Ascending aorta (tissue), 2 donors: ENCODE measurements around the gene ISL1. TPM values are rescaled to one million over a fixed set of nuclear protein-coding genes. Genes with fewer than 3 reads are reported as not detected.

ENCODE experiments used
- DNase-seq, 2 donors: peaks; one replicate each; pipeline ENCODE4 v3.0.0-alpha.2; 2019; ENCODE audit warnings: low spot score in 2 of 2
- H3K27ac ChIP-seq, 2 donors: fragments of 200-600 bp; sonication (generic); one replicate each; pipeline ENCODE4 v1.5.1; 2016 to 2017; ENCODE audit warnings: mild to moderate bottlenecking in 1 of 2
- H3K27me3 ChIP-seq: fragments of 200-600 bp; sonication (generic); one replicate; pipeline ENCODE4 v1.5.1; 2017
- H3K36me3 ChIP-seq, 2 donors: fragments of 200-600 bp; sonication (generic); one replicate each; pipeline ENCODE4 v1.5.1; 2016
- H3K4me1 ChIP-seq, 2 donors: fragments of 200-600 bp; sonication (generic); one replicate each; pipeline ENCODE4 v1.5.1; 2016 to 2017; ENCODE audit warnings: mild to moderate bottlenecking in 1 of 2
- H3K4me3 ChIP-seq, 2 donors: fragments of 200-600 bp; sonication (generic); one replicate each; pipeline ENCODE4 v1.5.1; 2016 to 2017; ENCODE audit warnings: mild to moderate bottlenecking in 1 of 2
- H3K9me3 ChIP-seq, 2 donors: fragments of 200-600 bp; sonication (generic); one replicate each; pipeline ENCODE4 v1.5.1; 2016
- CTCF ChIP-seq, 3 experiments: fragments of 200-600 bp in 2 of 3; fragments of 450-650 bp in 1 of 3; sonication (generic) in 2 of 3; IDR thresholded peaks; one replicate each; pipeline ENCODE4 v1.5.1; 2016 to 2019; ENCODE audit warnings: antibody characterized with exemption in 3 of 3, mild to moderate bottlenecking in 1 of 3, moderate library complexity in 1 of 3
- intact Hi-C: fragments of 100-400 bp; cut with DNase I; formaldehyde crosslinking; loops from one replicate; pipeline ENCODE4 v1.15.1; 2023
- total RNA-seq: library from RNA; depleted of rRNA; stranded (reverse); fragments of >200 nt; gene quantifications from one replicate; pipeline ENCODE4 v1.1.0, GENCODE V29; 2016

ISL1 gene
- total RNA-seq, 1 donor from 2014 or later = not detected

DNA sequence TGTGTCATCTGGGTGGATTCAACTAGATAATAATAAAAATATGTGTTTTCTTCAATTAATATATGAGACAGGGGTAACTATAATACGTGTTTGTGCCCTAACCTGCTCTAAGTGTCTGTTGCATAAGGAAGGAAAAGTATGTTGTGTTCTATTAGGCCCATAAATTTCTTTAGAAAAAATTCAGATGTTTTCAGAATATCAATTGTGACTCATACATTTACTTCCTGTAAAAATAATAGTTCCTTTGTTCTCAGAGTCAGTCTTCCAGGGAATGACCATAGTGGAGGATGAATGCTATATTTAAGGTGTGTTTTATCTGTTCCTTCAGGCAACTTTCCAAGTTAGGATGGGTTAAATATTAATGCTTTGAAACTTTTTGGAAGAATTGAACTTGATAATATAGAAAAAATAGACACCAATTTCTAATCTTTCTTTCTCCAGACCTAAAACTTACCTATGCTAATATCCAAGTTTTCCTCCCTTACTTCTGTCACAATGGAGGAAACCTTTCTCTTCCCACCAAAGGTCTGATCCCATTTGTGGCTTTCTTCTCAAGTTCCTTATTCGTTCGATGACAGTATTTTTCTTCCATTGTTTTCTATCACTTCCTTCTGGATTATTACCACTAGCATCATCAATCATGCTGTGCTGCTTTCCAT lies 49.9 kb downstream of the ISL1 start:
- no peak overlapping the region for H3K4me3 ChIP-seq
- TF ChIP-seq CTCF (IDR thresholded peaks at IDR 0.05) = no peak
- no peak for DNase-seq
- no peaks in the 10 kb centered on the region for H3K36me3 ChIP-seq
- intact Hi-C loops = no loop called here
- no peak overlapping the region for H3K27ac ChIP-seq
- no peaks in the 10 kb centered on the region for H3K27me3 ChIP-seq
- no peaks in the 10 kb centered on the region for H3K9me3 ChIP-seq
- H3K4me1 ChIP-seq = no peaks in the 10 kb centered on the region

DNA sequence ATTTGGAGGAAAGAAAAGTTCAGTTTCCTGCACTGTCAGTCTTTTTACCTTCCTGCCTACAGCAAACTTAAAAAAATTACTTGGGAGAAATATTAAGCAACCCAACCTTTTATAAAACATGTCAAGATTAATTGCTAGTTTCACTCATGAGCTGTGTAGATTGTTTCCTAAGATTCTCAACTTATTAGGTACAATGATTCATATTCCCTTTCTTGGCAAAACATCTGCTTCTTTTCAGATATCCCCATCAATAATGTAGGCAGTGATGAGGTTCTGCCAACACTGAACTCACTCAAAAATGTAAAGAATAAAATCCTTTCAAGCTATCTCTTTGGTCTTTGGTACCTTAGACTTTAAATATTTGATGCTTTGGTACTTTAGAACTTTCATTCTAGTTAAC lies 56.0 kb downstream of the ISL1 start:
- no peaks in the 10 kb centered on the region for H3K9me3 ChIP-seq
- intact Hi-C loops = no loop called here
- H3K4me1 ChIP-seq = no peaks in the 10 kb centered on the region
- no peak overlapping the region for H3K27ac ChIP-seq
- TF ChIP-seq CTCF (IDR thresholded peaks at IDR 0.05) = no peak
- no peaks in the 10 kb centered on the region for H3K27me3 ChIP-seq
- no peak overlapping the region for H3K4me3 ChIP-seq
- no peak for DNase-seq
- no peaks in the 10 kb centered on the region for H3K36me3 ChIP-seq
